Activated CD8-positive, alpha-beta T cell treated with anti-CD3 and anti-CD28 coated beads for 36 hours (primary cell): ENCODE results near the gene LEF1. TPM values are rescaled to one million over a fixed set of nuclear protein-coding genes. Genes with fewer than 3 reads are reported as not detected.

ENCODE experiments used
- ATAC-seq: fragments of 200-7000 bp; cut with Tn5 transposase; one replicate; pipeline ENCODE4 v1.10.0; 2021; ENCODE audit warnings: mild to moderate bottlenecking, moderate library complexity
- CTCF ChIA-PET: fragments of 350-600 bp; sonication (Branson Sonifier 250); formaldehyde crosslinking; loops from one replicate; lab custom pipeline; 2021; ENCODE audit warnings: antibody characterized with exemption; lab: Charles Lee
- POLR2A ChIA-PET: fragments of 350-600 bp; sonication (Branson Sonifier 250); formaldehyde crosslinking; loops from one replicate; lab custom pipeline; 2021; ENCODE audit warnings: antibody characterized with exemption; lab: Charles Lee
- DNase-seq: peaks from one replicate; pipeline ENCODE4 v3.0.0-alpha.2; 2020
- H3K27ac Mint-ChIP-seq: one replicate; pipeline ENCODE4 v1.8.0; 2021; ENCODE audit warnings: mild to moderate bottlenecking, mixed read lengths
- H3K27me3 Mint-ChIP-seq: one replicate; pipeline ENCODE4 v1.8.0; 2021; ENCODE audit warnings: mixed read lengths
- H3K36me3 Mint-ChIP-seq: one replicate; pipeline ENCODE4 v1.8.0; 2021; ENCODE audit warnings: low read depth, mixed read lengths
- H3K4me1 Mint-ChIP-seq: one replicate; pipeline ENCODE4 v1.8.0; 2021; ENCODE audit warnings: low read depth, mixed read lengths
- H3K4me3 Mint-ChIP-seq: one replicate; pipeline ENCODE4 v1.8.0; 2021; ENCODE audit warnings: mild to moderate bottlenecking, moderate library complexity, mixed read lengths
- H3K9me3 Mint-ChIP-seq: one replicate; pipeline ENCODE4 v1.8.0; 2021; ENCODE audit warnings: mixed read lengths
- intact Hi-C: fragments of 100-400 bp; cut with micrococcal nuclease; formaldehyde crosslinking; loops from one replicate; pipeline ENCODE4 v1.10.0; 2022
- total RNA-seq, 2 experiments: library from RNA; stranded (reverse); gene quantifications; one replicate each; pipeline ENCODE4 v1.2.3, GENCODE V29; 2021
- TF ChIP-seq, protein P1 (sequence below): fragments of 200-600 bp; IDR thresholded peaks from one replicate; pipeline ENCODE4 v1.8.0; 2022; ENCODE audit warnings: antibody characterized with exemption, mild to moderate bottlenecking

LEF1 gene
- total RNA-seq, 2 experiments from 2014 or later = 178 to 182 TPM

DNA sequence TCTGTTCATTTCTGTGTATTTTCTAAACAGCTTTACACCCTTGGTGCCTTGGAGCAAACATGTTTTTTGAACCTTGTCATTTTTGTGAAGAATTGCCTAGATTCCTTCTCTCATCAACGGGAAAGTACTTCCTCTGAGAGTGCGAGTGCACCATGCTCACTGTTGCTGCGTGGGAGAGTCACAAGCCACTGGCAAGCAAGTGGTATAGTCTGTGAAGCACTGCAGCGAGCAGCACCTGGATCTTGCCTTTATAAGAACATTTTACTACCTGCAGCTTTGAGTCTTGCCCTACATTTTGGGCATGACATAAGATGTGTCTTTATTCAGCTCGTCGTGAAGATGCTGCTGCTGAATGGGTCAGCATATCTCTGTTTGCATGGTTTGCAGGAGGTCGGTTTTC lies 134.2 kb downstream of the LEF1 start:
- ChIA-PET POLR2A (interaction anchor here (1.1 to 3.7 kb wide), 9 partner anchors 13 to 134 kb away, joined by 3 to 13 read pairs (median 5); partner anchors contain the start of genes HADH and LEF1), CTCF (interaction anchor here (0.6 to 3.8 kb wide), 5 partner anchors 12 to 538 kb away, joined by 3 to 18 read pairs (median 7); no protein-coding TSS in a partner anchor)
- H3K4me3 Mint-ChIP-seq = peak overlapping the region; percentile 61
- H3K27me3 Mint-ChIP-seq = no peaks in the 10 kb centered on the region
- H3K4me1 Mint-ChIP-seq = peaks cover 77% of the 10 kb centered on the region
- H3K27ac Mint-ChIP-seq = peak overlapping the region; percentile 83
- no peak for ATAC-seq
- TF ChIP-seq, protein P1, sequence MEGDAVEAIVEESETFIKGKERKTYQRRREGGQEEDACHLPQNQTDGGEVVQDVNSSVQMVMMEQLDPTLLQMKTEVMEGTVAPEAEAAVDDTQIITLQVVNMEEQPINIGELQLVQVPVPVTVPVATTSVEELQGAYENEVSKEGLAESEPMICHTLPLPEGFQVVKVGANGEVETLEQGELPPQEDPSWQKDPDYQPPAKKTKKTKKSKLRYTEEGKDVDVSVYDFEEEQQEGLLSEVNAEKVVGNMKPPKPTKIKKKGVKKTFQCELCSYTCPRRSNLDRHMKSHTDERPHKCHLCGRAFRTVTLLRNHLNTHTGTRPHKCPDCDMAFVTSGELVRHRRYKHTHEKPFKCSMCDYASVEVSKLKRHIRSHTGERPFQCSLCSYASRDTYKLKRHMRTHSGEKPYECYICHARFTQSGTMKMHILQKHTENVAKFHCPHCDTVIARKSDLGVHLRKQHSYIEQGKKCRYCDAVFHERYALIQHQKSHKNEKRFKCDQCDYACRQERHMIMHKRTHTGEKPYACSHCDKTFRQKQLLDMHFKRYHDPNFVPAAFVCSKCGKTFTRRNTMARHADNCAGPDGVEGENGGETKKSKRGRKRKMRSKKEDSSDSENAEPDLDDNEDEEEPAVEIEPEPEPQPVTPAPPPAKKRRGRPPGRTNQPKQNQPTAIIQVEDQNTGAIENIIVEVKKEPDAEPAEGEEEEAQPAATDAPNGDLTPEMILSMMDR = no peak
- peaks cover 44% of the 10 kb centered on the region for H3K36me3 Mint-ChIP-seq
- intact Hi-C loops = loop anchor here (5.0 kb wide), 2 partner anchors 478 to 538 kb away; no protein-coding TSS in a partner anchor
- H3K9me3 Mint-ChIP-seq = peaks cover 9% of the 10 kb centered on the region
- DNase-seq = peak; percentile 69

DNA sequence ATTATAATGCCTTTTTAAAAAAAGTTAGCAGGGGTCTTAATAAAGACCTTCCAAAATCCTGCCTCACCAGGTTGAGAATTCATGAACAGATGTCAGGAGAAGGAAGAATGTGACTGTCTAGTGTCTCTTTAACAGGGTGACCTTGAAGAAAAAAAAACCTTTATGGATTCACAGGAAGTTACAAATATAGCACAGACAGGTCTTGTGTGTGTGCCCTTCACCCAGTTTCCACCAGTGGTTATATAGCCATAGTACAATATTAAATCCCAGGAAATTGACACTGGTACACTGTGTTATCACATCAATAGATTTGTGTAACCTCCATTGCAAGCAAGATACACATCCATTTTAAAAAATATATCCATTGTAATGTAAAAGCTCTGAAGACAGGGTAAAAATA lies 135.4 kb downstream of the LEF1 start:
- ATAC-seq = no peak
- no peaks in the 10 kb centered on the region for H3K27me3 Mint-ChIP-seq
- no peak for DNase-seq
- TF ChIP-seq, protein P1 = no peak
- peaks cover 54% of the 10 kb centered on the region for H3K36me3 Mint-ChIP-seq
- H3K27ac Mint-ChIP-seq = peak overlapping the region; percentile 8
- H3K4me3 Mint-ChIP-seq = no peak overlapping the region
- CTCF ChIA-PET = interaction anchor here (0.7 to 3.6 kb wide), 5 partner anchors 13 to 539 kb away, joined by 3 to 18 read pairs (median 3); no protein-coding TSS in a partner anchor
- peaks cover 9% of the 10 kb centered on the region for H3K9me3 Mint-ChIP-seq
- H3K4me1 Mint-ChIP-seq = peaks cover 87% of the 10 kb centered on the region
- intact Hi-C loops = loop anchor here (5.0 kb wide), 2 partner anchors 479 to 539 kb away; no protein-coding TSS in a partner anchor
- POLR2A ChIA-PET = interaction anchor here (0.8 to 1.2 kb wide), 3 partner anchors 41 to 121 kb away, joined by 3 read pairs; no protein-coding TSS in a partner anchor

DNA sequence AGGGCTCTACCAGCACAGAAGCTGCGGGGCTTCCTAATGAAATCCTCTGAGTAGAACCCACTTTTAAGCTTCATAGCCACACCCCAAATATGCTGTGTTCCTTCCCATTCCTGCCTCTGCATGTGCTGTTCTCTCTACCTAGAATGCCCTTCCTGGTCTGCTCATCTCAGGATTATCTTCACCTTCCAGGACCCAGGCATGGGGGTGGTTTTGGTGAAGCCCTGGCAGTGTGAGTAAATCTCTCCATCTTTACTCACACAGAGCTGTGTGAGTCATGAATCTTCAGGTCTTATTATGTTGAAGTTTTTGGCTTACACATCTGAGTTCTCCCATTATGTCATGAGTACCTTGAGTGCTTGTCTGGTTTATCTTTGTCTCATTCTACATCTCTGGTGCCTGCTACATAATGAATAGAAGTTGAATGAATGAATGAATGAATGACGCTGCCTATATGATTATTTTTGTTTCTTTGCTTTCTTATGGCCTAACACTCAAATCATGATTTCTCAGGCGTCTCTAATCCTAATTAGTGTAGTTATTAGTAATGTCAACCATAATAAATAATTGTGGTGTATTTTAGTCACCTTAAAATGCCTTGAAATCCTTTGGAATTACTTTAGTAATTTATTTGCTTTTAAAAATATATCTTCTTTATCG lies 137.2 kb downstream of the LEF1 start:
- Mint-ChIP-seq H3K27ac (peak overlapping the region; percentile 97), H3K9me3 (peaks cover 7% of the 10 kb centered on the region), H3K27me3 (no peaks in the 10 kb centered on the region), H3K4me3 (no peak overlapping the region), H3K36me3 (peaks cover 63% of the 10 kb centered on the region), H3K4me1 (peaks cover 80% of the 10 kb centered on the region)
- DNase-seq = peak; percentile 70
- intact Hi-C loops = loop anchor here (2.0 to 5.0 kb wide), 3 partner anchors 137 to 541 kb away; partner anchors contain the start of gene LEF1
- ChIA-PET CTCF (interaction anchor here (0.9 to 5.1 kb wide), 20 partner anchors 12 to 498 kb away, joined by 3 to 55 read pairs (median 5); partner anchors contain the start of gene LEF1), POLR2A (interaction anchor here (0.8 to 3.5 kb wide), 9 partner anchors 12 to 141 kb away, joined by 3 to 19 read pairs (median 6); partner anchors contain the start of gene LEF1)
- TF ChIP-seq, protein P1 = no peak
- ATAC-seq = peak; percentile 27

DNA sequence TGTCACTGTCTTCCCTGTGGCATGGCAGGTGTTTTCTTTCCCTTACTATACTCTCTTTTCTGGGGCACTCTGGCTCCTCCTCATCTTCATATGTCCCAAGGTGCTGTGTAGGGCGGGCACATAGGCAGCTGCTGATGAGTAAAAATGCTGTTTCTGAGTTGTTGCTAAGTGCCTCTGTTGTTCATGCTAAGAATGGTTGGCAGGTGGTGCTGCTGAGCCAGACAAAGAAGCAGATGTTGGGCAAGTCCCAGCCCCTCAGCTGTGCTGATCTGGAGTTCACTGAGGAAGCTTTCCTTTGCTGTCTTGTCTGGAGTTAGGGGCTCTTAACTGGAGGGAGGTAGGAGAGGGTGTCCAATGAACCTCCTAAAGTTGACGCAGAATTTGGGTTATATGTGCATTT lies 138.4 kb downstream of the LEF1 start:
- Mint-ChIP-seq H3K9me3 (peaks cover 7% of the 10 kb centered on the region), H3K36me3 (peaks cover 60% of the 10 kb centered on the region), H3K27ac (peak overlapping the region; percentile 97), H3K4me3 (peak overlapping the region; percentile 45), H3K4me1 (peaks cover 69% of the 10 kb centered on the region), H3K27me3 (no peaks in the 10 kb centered on the region)
- CTCF ChIA-PET = interaction anchor here (0.6 to 5.1 kb wide), 47 partner anchors 11 to 547 kb away, joined by 3 to 55 read pairs (median 5); partner anchors contain the start of gene LEF1
- peak; percentile 83 for ATAC-seq
- TF ChIP-seq, protein P1 = peak; percentile 72
- POLR2A ChIA-PET = interaction anchor here (0.7 to 3.5 kb wide), 18 partner anchors 11 to 590 kb away, joined by 3 to 19 read pairs (median 4); partner anchors contain the start of genes LEF1 and RPL34
- peak; percentile 89 for DNase-seq
- intact Hi-C loops = loop anchor here (2.0 to 5.0 kb wide), 3 partner anchors 138 to 542 kb away; partner anchors contain the start of gene LEF1
